Neural crest cell (in vitro differentiated cells): ENCODE results near the gene ULK4. TPM values are rescaled to one million over a fixed set of nuclear protein-coding genes. Genes with fewer than 3 reads are reported as not detected.

Experiments
- DNase-seq: peaks from one replicate; pipeline ENCODE4 v3.0.0; 2021; ENCODE audit warnings: low read depth, mixed read lengths, low spot score
- H3K27ac Mint-ChIP-seq: one replicate; pipeline ENCODE4 v1.8.0; 2021; ENCODE audit warnings: mild to moderate bottlenecking, mixed read lengths; ENCODE audit not compliant: unreplicated experiment
- H3K27me3 Mint-ChIP-seq: 2 replicates; pipeline ENCODE4 v1.8.0; 2021; ENCODE audit warnings: low read depth, mild to moderate bottlenecking, mixed read lengths
- H3K36me3 Mint-ChIP-seq: 2 replicates; pipeline ENCODE4 v1.8.0; 2021; ENCODE audit warnings: low read depth, mild to moderate bottlenecking, mixed read lengths
- H3K4me1 Mint-ChIP-seq: 2 replicates; pipeline ENCODE4 v1.8.0; 2021; ENCODE audit warnings: mixed read lengths
- H3K4me3 Mint-ChIP-seq: one replicate; pipeline ENCODE4 v1.8.0; 2021; ENCODE audit warnings: mild to moderate bottlenecking, mixed read lengths
- H3K9me3 Mint-ChIP-seq: 2 replicates; pipeline ENCODE4 v1.8.0; 2021; ENCODE audit warnings: mixed read lengths
- CTCF ChIP-seq: fragments of 200-600 bp; sonication (generic); conservative IDR thresholded peaks from 2 replicates; pipeline ENCODE4 v1.5.0; 2021; ENCODE audit warnings: antibody characterized with exemption, mild to moderate bottlenecking
- total RNA-seq: library from RNA; stranded (reverse); gene quantifications from 2 replicates; pipeline ENCODE4 v1.2.1, GENCODE V29; 2021

ULK4 gene
- total RNA-seq, 1 donor from 2014 or later = 10.2 TPM

- no peaks in the 10 kb centered on the region for H3K27me3 Mint-ChIP-seq
Measured at GRCh38 chr3:41751597-41751996, 210.3 kb downstream of the ULK4 start.

GRCh38 chr3:41749988-41750387, 211.9 kb downstream of the ULK4 start:
- peaks cover 2% of the 10 kb centered on the region for H3K9me3 Mint-ChIP-seq
- no peak overlapping the region for H3K4me3 Mint-ChIP-seq
- TF ChIP-seq CTCF = no peak
- no peaks in the 10 kb centered on the region for H3K4me1 Mint-ChIP-seq
- no peak for DNase-seq
- no peaks in the 10 kb centered on the region for H3K27me3 Mint-ChIP-seq
- H3K36me3 Mint-ChIP-seq = peaks cover 2% of the 10 kb centered on the region
- no peak overlapping the region for H3K27ac Mint-ChIP-seq

More at GRCh38 chr3:41751597-41751996, 210.3 kb downstream of the ULK4 start:
- Mint-ChIP-seq H3K4me1 (no peaks in the 10 kb centered on the region), H3K36me3 (peaks cover 2% of the 10 kb centered on the region), H3K4me3 (no peak overlapping the region), H3K27ac (no peak overlapping the region), H3K9me3 (peaks cover 2% of the 10 kb centered on the region)
- DNase-seq = no peak
- no peak for TF ChIP-seq CTCF

GRCh38 chr3:41746215-41746614, 215.7 kb downstream of the ULK4 start:
- Mint-ChIP-seq H3K27ac (no peak overlapping the region), H3K4me1 (no peaks in the 10 kb centered on the region), H3K4me3 (no peak overlapping the region), H3K36me3 (peaks cover 2% of the 10 kb centered on the region), H3K9me3 (no peaks in the 10 kb centered on the region), H3K27me3 (no peaks in the 10 kb centered on the region)
- no peak for DNase-seq
- TF ChIP-seq CTCF = no peak

- no peak for TF ChIP-seq CTCF
- no peaks in the 10 kb centered on the region for H3K27me3 Mint-ChIP-seq
- H3K9me3 Mint-ChIP-seq = peaks cover 8% of the 10 kb centered on the region
- no peak for DNase-seq
- no peaks in the 10 kb centered on the region for H3K4me1 Mint-ChIP-seq
- no peak overlapping the region for H3K27ac Mint-ChIP-seq
- H3K36me3 Mint-ChIP-seq = peaks cover 3% of the 10 kb centered on the region
- no peak overlapping the region for H3K4me3 Mint-ChIP-seq
Measured at GRCh38 chr3:41742121-41742520, 219.8 kb downstream of the ULK4 start.

- TF ChIP-seq CTCF = no peak
- no peak for DNase-seq
- no peaks in the 10 kb centered on the region for H3K4me1 Mint-ChIP-seq
- H3K4me3 Mint-ChIP-seq = no peak overlapping the region
- H3K9me3 Mint-ChIP-seq = peaks cover 8% of the 10 kb centered on the region
- no peaks in the 10 kb centered on the region for H3K27me3 Mint-ChIP-seq
- H3K27ac Mint-ChIP-seq = no peak overlapping the region
- H3K36me3 Mint-ChIP-seq = peaks cover 3% of the 10 kb centered on the region
Measured at GRCh38 chr3:41740374-41740886, 221.5 kb downstream of the ULK4 start.

- no peaks in the 10 kb centered on the region for H3K27me3 Mint-ChIP-seq
- no peaks in the 10 kb centered on the region for H3K4me1 Mint-ChIP-seq
- no peak for DNase-seq
Measured at GRCh38 chr3:41726891-41727290, 235.0 kb downstream of the ULK4 start.

More at GRCh38 chr3:41726891-41727290, 235.0 kb downstream of the ULK4 start:
- H3K27ac Mint-ChIP-seq = no peak overlapping the region
- no peak for TF ChIP-seq CTCF
- peaks cover 19% of the 10 kb centered on the region for H3K36me3 Mint-ChIP-seq
- no peak overlapping the region for H3K4me3 Mint-ChIP-seq
- H3K9me3 Mint-ChIP-seq = peaks cover 8% of the 10 kb centered on the region
